Measurements from ENCODE around the gene NKX1-1. TPM values are rescaled to one million over a fixed set of nuclear protein-coding genes. Genes with fewer than 3 reads are reported as not detected.
A peak's percentile ranks its signal among the peaks of the same experiment; 100 is the strongest.
"Not testable (repeated sequence)": the region's sequence is repeated elsewhere in the genome, so short reads cannot be mapped to it uniquely, and the experiment has no call there.

Gene NKX1-1
- total RNA-seq, 1 donor from 2014 or later: not detected

- H3K4me1 Mint-ChIP-seq; H3K27ac Mint-ChIP-seq; H3K27me3 Mint-ChIP-seq; H3K4me3 Mint-ChIP-seq; DNase-seq; intact Hi-C loops (cut with micrococcal nuclease); H3K9me3 Mint-ChIP-seq; H3K36me3 Mint-ChIP-seq (ENCODE audit: low read depth): not testable (repeated sequence)
Measured at GRCh38 chr4:1443688-1444172, 37.5 kb upstream of the NKX1-1 start.

- H3K4me3 Mint-ChIP-seq: no peak overlapping the region
- peaks cover 2% of the 10 kb centered on the region for H3K27me3 Mint-ChIP-seq
- no peaks in the 10 kb centered on the region for H3K36me3 Mint-ChIP-seq (ENCODE audit: low read depth)
- intact Hi-C loops (cut with micrococcal nuclease): no loop called here
- no peaks in the 10 kb centered on the region for H3K4me1 Mint-ChIP-seq
- H3K27ac Mint-ChIP-seq: no peak overlapping the region
- H3K9me3 Mint-ChIP-seq: no peaks in the 10 kb centered on the region
- no peak for DNase-seq
Measured at GRCh38 chr4:1427010-1427409, 20.8 kb upstream of the NKX1-1 start.

GRCh38 chr4:1421657-1422056 is 15.4 kb upstream of the NKX1-1 start:
- intact Hi-C loops (cut with micrococcal nuclease): no loop called here

GRCh38 chr4:1419708-1420107 is 13.5 kb upstream of the NKX1-1 start:
- Mint-ChIP-seq H3K36me3 (ENCODE audit: low read depth) (no peaks in the 10 kb centered on the region), H3K27ac (no peak overlapping the region), H3K4me3 (no peak overlapping the region), H3K4me1 (no peaks in the 10 kb centered on the region), H3K27me3 (peaks cover 7% of the 10 kb centered on the region), H3K9me3 (no peaks in the 10 kb centered on the region)
- intact Hi-C loops (cut with micrococcal nuclease): no loop called here
- peak; percentile 35 for DNase-seq

More at GRCh38 chr4:1421657-1422056, 15.4 kb upstream of the NKX1-1 start:
- Mint-ChIP-seq H3K9me3 (no peaks in the 10 kb centered on the region), H3K27ac (no peak overlapping the region), H3K4me1 (no peaks in the 10 kb centered on the region), H3K4me3 (no peak overlapping the region), H3K27me3 (peaks cover 5% of the 10 kb centered on the region), H3K36me3 (ENCODE audit: low read depth) (no peaks in the 10 kb centered on the region)
- DNase-seq: peak; percentile 19

GRCh38 chr4:1418494-1419285 is 12.4 kb upstream of the NKX1-1 start:
- peaks cover 9% of the 10 kb centered on the region for H3K27me3 Mint-ChIP-seq
- no peak overlapping the region for H3K27ac Mint-ChIP-seq
- intact Hi-C loops (cut with micrococcal nuclease): no loop called here
- H3K36me3 Mint-ChIP-seq (ENCODE audit: low read depth): no peaks in the 10 kb centered on the region
- H3K9me3 Mint-ChIP-seq: no peaks in the 10 kb centered on the region
- DNase-seq: peak; percentile 27
- H3K4me1 Mint-ChIP-seq: no peaks in the 10 kb centered on the region
- H3K4me3 Mint-ChIP-seq: no peak overlapping the region

- Mint-ChIP-seq H3K9me3 (no peaks in the 10 kb centered on the region), H3K36me3 (ENCODE audit: low read depth) (no peaks in the 10 kb centered on the region), H3K4me3 (no peak overlapping the region), H3K4me1 (no peaks in the 10 kb centered on the region), H3K27me3 (peaks cover 9% of the 10 kb centered on the region), H3K27ac (no peak overlapping the region)
- intact Hi-C loops (cut with micrococcal nuclease): no loop called here
- DNase-seq: peak; percentile 48
Measured at GRCh38 chr4:1417522-1418390, 11.5 kb upstream of the NKX1-1 start.

GRCh38 chr4:1416948-1417260 is 10.7 kb upstream of the NKX1-1 start:
- intact Hi-C loops (cut with micrococcal nuclease): no loop called here
- DNase-seq: peak; percentile 37
- Mint-ChIP-seq H3K4me3 (no peak overlapping the region), H3K27ac (no peak overlapping the region), H3K4me1 (no peaks in the 10 kb centered on the region), H3K9me3 (no peaks in the 10 kb centered on the region), H3K27me3 (peaks cover 9% of the 10 kb centered on the region), H3K36me3 (ENCODE audit: low read depth) (no peaks in the 10 kb centered on the region)

- Mint-ChIP-seq H3K4me1 (no peaks in the 10 kb centered on the region), H3K4me3 (no peak overlapping the region), H3K27ac (no peak overlapping the region), H3K27me3 (peaks cover 9% of the 10 kb centered on the region), H3K9me3 (no peaks in the 10 kb centered on the region), H3K36me3 (ENCODE audit: low read depth) (no peaks in the 10 kb centered on the region)
- intact Hi-C loops (cut with micrococcal nuclease): no loop called here
- DNase-seq: peak; percentile 37
Measured at GRCh38 chr4:1416051-1416947, 10.1 kb upstream of the NKX1-1 start.

GRCh38 chr4:1415681-1415981 is 9.4 kb upstream of the NKX1-1 start:
- no peaks in the 10 kb centered on the region for H3K4me1 Mint-ChIP-seq
- intact Hi-C loops (cut with micrococcal nuclease): no loop called here
- DNase-seq: peak; percentile 20
- peaks cover 7% of the 10 kb centered on the region for H3K27me3 Mint-ChIP-seq
- no peaks in the 10 kb centered on the region for H3K9me3 Mint-ChIP-seq
- H3K4me3 Mint-ChIP-seq: no peak overlapping the region
- H3K27ac Mint-ChIP-seq: no peak overlapping the region
- H3K36me3 Mint-ChIP-seq (ENCODE audit: low read depth): no peaks in the 10 kb centered on the region

GRCh38 chr4:1414831-1415680 is 8.8 kb upstream of the NKX1-1 start:
- H3K27ac Mint-ChIP-seq: no peak overlapping the region
- H3K36me3 Mint-ChIP-seq (ENCODE audit: low read depth): no peaks in the 10 kb centered on the region
- intact Hi-C loops (cut with micrococcal nuclease): no loop called here
- no peaks in the 10 kb centered on the region for H3K9me3 Mint-ChIP-seq
- H3K4me3 Mint-ChIP-seq: no peak overlapping the region
- H3K27me3 Mint-ChIP-seq: peaks cover 8% of the 10 kb centered on the region
- DNase-seq: peak; percentile 46
- H3K4me1 Mint-ChIP-seq: no peaks in the 10 kb centered on the region

- peaks cover 12% of the 10 kb centered on the region for H3K27me3 Mint-ChIP-seq
Measured at GRCh38 chr4:1413687-1414479, 7.6 kb upstream of the NKX1-1 start.

GRCh38 chr4:1413204-1413663 is 7.0 kb upstream of the NKX1-1 start:
- intact Hi-C loops (cut with micrococcal nuclease): no loop called here
- H3K4me1 Mint-ChIP-seq: peaks cover 2% of the 10 kb centered on the region
- H3K27me3 Mint-ChIP-seq: peaks cover 18% of the 10 kb centered on the region
- peak; percentile 40 for DNase-seq
- peaks cover 3% of the 10 kb centered on the region for H3K9me3 Mint-ChIP-seq
- no peak overlapping the region for H3K27ac Mint-ChIP-seq
- no peak overlapping the region for H3K4me3 Mint-ChIP-seq
- peaks cover 2% of the 10 kb centered on the region for H3K36me3 Mint-ChIP-seq (ENCODE audit: low read depth)

More at GRCh38 chr4:1413687-1414479, 7.6 kb upstream of the NKX1-1 start:
- peak; percentile 51 for DNase-seq
- intact Hi-C loops (cut with micrococcal nuclease): no loop called here
- Mint-ChIP-seq H3K9me3 (peaks cover 3% of the 10 kb centered on the region), H3K4me1 (no peaks in the 10 kb centered on the region), H3K4me3 (no peak overlapping the region), H3K36me3 (ENCODE audit: low read depth) (no peaks in the 10 kb centered on the region), H3K27ac (no peak overlapping the region)
